Vagina (tissue), 2 donors: ENCODE results near the gene CCDC38.

Experiments used
- CTCF ChIP-seq, 3 experiments: fragments of 450-650 bp in 2 of 3; fragments of 200-600 bp in 1 of 3; sonication (generic) in 1 of 3; IDR thresholded peaks; one replicate each; pipeline ENCODE4 v1.5.1; 2017 to 2019; ENCODE audit warnings: antibody characterized with exemption in 3 of 3, mild to moderate bottlenecking in 2 of 3, moderate library complexity in 2 of 3
- POLR2A ChIP-seq, 2 donors: fragments of 450-650 bp; IDR thresholded peaks; one replicate each; pipeline ENCODE4 v1.6.1; 2017; ENCODE audit warnings: antibody characterized with exemption in 2 of 2, mild to moderate bottlenecking in 2 of 2, moderate library complexity in 2 of 2

- TF ChIP-seq CTCF (IDR thresholded peaks at IDR 0.05) (no peak), POLR2A (IDR thresholded peaks at IDR 0.05) (no peak)
These were observed 28.5 kb upstream of the CCDC38 start for GRCh38 chr12:95970905-95971304.
